Measurements from ENCODE around the gene TPCN2. TPM values are rescaled to one million over a fixed set of nuclear protein-coding genes. Genes with fewer than 3 reads are reported as not detected.

TPCN2 gene
- total RNA-seq, 1 donor from 2014 or later, result 6.3 TPM

DNA sequence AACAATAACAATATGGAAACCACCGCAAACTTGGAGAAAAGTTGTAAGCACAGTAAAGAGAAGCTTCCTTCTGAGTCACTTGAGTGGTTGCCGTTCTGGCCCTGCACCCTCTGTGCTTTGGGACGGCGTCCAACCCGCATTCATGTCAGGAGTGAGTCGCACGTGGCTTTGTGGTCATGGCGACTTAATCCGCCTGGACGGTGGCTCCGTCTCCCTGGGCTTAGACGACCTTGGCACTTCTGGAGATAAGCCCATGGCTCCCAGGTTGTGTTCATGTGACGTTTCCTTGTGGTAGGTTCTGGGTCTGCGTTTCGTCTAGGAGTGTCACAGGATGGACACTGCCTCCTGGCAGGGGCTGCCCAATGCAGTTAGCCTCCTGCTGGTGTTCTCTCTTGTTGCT lies 40.5 kb downstream of the TPCN2 start:
- H3K4me3 ChIP-seq (ENCODE audit: low read depth, low read length), result no peak overlapping the region
- no peak for DNase-seq (ENCODE audit: low read depth)
- no peak for TF ChIP-seq CTCF (conservative IDR thresholded peaks at IDR 0.05; ENCODE audit: low read depth, low read length)

- DNase-seq (ENCODE audit: low read depth), result no peak
- no peak for TF ChIP-seq CTCF (conservative IDR thresholded peaks at IDR 0.05; ENCODE audit: low read depth, low read length)
- no peak overlapping the region for H3K4me3 ChIP-seq (ENCODE audit: low read depth, low read length)
Measured at GRCh38 chr11:69091638-69092165, 43.0 kb downstream of the TPCN2 start.

DNA sequence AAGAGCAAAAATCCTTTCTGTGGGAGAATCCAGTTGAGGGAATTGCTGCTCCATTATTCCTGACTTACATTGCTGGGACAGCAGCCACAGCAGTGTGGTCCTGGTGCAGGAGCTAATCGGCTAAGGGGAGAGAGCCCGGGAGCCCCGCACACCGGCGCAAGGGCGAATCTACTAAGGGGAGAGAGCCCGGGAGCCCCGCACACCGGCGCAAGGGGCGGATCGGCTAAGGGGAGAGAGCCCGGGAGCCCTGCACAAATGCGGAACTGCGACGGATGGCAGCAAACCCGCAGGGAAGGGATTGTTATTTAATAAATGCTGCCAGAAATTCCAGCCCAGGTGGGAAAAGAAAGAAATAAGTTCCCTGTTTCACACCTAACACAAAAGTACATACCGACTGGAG lies 43.5 kb downstream of the TPCN2 start:
- H3K4me3 ChIP-seq (ENCODE audit: low read depth, low read length), result no peak overlapping the region
- no peak for TF ChIP-seq CTCF (conservative IDR thresholded peaks at IDR 0.05; ENCODE audit: low read depth, low read length)
- DNase-seq (ENCODE audit: low read depth), result no peak

DNA sequence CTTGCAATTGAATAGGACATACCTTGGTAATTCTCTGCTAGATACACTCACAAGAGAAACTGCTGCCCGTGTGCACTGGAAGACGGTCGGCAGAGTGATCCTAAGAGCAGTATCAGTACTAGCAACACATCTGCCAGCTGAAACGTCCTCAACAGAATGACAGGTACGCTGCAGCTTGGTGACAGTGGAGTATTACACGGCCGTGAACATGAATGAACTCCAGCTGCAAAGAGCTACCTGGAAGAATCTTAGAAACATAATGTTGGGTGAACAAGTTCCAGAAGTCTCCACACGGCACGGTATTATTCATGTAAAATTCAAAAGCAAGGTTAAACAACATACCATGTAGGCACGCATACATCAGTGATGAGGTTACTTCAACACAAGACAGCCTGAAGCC lies 44.4 kb downstream of the TPCN2 start:
- DNase-seq (ENCODE audit: low read depth), result no peak
- H3K4me3 ChIP-seq (ENCODE audit: low read depth, low read length), result no peak overlapping the region
- no peak for TF ChIP-seq CTCF (conservative IDR thresholded peaks at IDR 0.05; ENCODE audit: low read depth, low read length)

DNA sequence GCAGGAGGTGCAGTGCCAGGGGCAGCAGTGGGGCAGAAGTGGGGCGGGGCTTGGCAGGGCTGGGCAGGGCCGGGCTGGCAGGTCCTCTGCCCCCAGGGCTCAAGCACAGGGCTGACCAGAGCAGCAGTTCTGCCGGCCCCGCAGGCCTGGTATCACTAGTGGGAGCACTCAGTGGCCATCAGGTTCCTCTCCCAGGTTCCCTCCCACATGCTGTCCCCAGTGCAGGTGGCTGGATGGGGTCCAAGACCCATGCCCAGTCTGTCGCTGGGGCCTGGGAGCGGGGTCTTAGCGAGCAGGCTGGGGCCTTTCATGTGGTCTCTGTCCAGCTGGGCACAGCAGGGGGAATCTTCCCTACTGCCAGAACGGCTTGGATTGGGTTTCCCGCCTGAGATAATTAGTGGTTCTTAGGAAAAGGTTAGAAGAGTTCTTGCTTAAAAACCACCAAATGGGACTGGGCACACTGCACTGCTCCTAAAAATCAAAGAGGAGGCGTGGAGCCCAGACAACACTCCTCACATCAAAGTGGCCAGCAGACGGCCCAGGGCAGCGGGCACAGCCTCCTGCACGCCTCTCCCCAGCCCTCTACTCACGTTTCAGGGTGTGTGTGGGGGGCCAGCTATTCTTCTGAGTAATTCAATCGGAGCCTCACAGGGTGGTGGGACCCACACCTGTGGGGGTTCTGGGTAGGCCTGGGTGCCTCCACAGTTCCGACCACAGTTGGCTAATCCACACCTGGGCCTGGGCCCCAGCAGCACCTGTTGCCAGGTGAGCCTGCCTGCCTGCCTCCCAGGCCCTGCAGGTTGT lies 45.6 kb downstream of the TPCN2 start:
- no peak for DNase-seq (ENCODE audit: low read depth)
- no peak overlapping the region for H3K4me3 ChIP-seq (ENCODE audit: low read depth, low read length)
- TF ChIP-seq CTCF (conservative IDR thresholded peaks at IDR 0.05; ENCODE audit: low read depth, low read length), result no peak

- H3K4me3 ChIP-seq (ENCODE audit: low read depth, low read length), result no peak overlapping the region
- no peak for TF ChIP-seq CTCF (conservative IDR thresholded peaks at IDR 0.05; ENCODE audit: low read depth, low read length)
- no peak for DNase-seq (ENCODE audit: low read depth)
Measured at GRCh38 chr11:69094915-69095290, 46.2 kb downstream of the TPCN2 start.

GRCh38 chr11:69095300-69095699 lies 46.6 kb downstream of the TPCN2 start:
- H3K4me3 ChIP-seq (ENCODE audit: low read depth, low read length), result no peak overlapping the region
- no peak for TF ChIP-seq CTCF (conservative IDR thresholded peaks at IDR 0.05; ENCODE audit: low read depth, low read length)
- DNase-seq (ENCODE audit: low read depth), result no peak

All from epithelial cell of proximal tubule (primary cell).